ENCODE measurements around the gene STOML2.

DNA sequence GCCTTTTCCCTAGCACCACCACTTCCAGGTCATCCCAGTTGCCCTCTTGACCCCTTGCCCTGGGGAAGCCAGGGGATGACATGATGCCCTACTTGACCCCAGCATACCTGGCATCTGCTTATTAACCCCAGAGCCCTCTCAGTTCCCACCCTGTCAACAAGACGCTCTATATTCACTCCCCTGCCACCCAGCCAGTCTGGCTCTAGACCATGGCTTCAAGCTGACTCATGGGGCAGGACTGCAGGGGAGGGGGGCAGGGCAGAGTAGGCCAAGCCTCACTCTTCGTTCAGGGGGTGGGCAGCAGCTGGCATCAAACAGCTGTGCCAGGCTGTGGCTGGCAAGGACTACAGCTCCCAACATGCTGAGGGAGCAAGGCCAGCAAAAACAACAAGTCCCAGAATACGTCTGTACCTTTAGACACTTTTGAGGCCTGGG, 7.4 kb upstream of the STOML2 start:
- TF ChIP-seq EP300 (IDR thresholded peaks at IDR 0.05) (peak in 1 of 2 donors; percentile 32), CTCF (IDR thresholded peaks at IDR 0.05) (no peak)
